Stimulated activated CD4-positive, alpha-beta T cell treated with anti-CD3 and anti-CD28 coated beads, Interleukin-4, amount 100 ng/mL, for 48 hours (primary cell): ENCODE results near the gene SLC22A1.
"Not testable (repeated sequence)": the region's sequence is repeated elsewhere in the genome, so short reads cannot be mapped to it uniquely, and the experiment has no call there.

Experiments used
- DNase-seq, 2 donors: peaks; one replicate each; pipeline ENCODE4 v3.0.0-alpha.2; 2020; ENCODE audit warnings: low read depth in 2 of 2

The SLC22A1 gene

GRCh38 chr6:160121558-160121957 is at the start of gene SLC22A1:
TSS of gene SLC22A1 (plus strand) at chr6:160121815. CDS start at chr6:160121936, 121 bp downstream.
- DNase-seq, result no peak

DNA sequence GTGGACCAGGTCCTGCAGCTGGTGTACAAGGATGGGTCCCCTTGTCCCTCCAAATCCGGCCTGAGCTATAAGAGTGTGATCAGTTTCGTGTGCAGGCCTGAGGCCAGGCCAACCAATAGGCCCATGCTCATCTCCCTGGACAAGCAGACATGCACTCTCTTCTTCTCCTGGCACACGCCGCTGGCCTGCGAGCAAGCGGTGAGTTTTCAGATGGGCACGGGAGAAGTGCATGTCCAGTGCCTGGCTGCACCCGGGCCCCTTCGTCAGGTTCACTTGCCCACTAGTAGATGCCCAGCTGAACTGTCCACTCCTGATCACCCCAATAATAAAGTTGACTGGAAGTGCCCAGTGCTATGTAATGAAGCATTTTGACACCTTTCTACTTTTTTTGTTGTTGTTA is 48.3 kb upstream of the SLC22A1 start:
- no peak for DNase-seq

- no peak for DNase-seq
Observed at GRCh38 chr6:160076009-160076408, 45.6 kb upstream of the SLC22A1 start.

DNA sequence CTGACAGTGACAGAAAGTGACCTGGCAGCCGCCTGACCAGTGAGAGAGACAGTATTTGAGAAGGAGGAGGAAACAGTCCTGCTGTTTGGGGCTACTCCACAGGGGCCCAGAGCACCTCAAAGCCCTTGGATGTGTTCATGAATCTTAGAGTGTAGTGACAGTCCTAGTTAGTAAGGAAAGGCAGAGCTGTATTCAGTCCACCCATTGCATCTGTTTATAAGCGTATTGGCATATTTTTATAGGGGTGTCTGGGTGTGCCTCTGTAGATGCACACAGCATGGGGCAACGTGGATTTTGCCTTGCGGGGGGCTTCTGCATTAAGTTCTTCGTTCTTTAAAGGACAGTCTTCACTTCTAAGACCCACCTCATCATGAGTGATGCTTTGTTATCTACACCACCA is 44.6 kb upstream of the SLC22A1 start:
- no peak for DNase-seq

GRCh38 chr6:160077526-160077925 is 44.1 kb upstream of the SLC22A1 start:
- DNase-seq, result no peak

DNA sequence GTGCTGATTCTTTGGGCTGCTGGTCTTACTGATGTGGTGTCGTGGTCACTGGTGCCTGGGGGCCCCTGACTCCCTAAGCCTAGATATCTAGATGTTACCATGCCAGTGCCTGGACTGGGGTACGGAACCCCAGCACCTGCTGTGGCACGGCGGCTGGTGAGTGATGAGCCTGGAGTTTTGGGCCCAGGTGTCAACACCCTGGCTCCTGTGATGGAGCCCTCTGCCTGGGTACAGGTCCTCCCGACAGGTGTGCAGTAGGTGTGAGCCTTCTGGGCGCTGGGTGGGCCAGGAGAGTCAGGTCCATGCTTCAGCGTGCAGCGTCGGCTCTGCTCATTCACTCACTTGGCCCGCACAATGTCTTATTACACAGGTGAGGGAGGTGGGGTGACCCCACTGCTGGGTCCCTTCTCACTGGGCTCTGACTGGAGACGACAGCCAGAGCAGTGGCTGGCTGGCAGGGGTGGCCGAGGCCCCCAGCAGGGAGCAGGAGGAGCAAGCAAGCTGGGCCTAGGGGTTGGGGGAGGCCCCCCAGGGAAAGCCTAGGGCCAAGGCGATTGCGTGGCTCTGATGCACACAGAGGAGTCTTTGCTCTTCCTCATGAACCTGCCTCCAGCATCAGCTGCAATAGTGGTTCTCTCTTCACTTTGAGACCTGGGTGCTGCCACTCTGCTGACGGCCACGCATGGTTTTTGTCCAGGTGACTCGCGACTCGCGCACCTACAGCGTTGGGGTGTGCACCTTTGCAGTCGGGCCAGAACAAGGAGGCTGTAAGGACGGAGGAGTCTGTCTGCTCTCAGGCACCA is 42.5 kb upstream of the SLC22A1 start:
- DNase-seq, result no peak

- no peak for DNase-seq
Observed at GRCh38 chr6:160079686-160080043, 42.0 kb upstream of the SLC22A1 start.

GRCh38 chr6:160080097-160080496 is 41.5 kb upstream of the SLC22A1 start:
- DNase-seq, result no peak

GRCh38 chr6:160081398-160081797 is 40.2 kb upstream of the SLC22A1 start:
- DNase-seq, result no peak

DNA sequence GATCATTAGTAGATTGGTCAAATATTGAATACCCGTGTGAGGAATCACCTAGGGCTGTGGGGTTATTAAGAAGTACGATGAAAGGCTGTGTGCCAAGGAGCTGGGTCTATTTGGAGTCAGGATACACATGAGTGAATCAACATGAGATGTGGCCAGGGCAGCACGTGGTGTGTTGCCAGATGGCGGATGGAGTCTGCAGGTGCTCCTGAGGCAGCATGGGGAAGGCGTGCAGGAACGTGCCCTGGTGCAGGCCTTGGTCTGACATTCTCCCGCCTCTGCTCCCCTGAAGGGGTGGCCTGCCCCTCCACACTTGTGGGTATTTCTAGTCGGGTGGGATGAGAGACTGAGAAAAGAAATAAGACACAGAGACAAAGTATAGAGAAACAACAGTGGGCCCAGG is 39.0 kb upstream of the SLC22A1 start:
- no peak for DNase-seq

DNA sequence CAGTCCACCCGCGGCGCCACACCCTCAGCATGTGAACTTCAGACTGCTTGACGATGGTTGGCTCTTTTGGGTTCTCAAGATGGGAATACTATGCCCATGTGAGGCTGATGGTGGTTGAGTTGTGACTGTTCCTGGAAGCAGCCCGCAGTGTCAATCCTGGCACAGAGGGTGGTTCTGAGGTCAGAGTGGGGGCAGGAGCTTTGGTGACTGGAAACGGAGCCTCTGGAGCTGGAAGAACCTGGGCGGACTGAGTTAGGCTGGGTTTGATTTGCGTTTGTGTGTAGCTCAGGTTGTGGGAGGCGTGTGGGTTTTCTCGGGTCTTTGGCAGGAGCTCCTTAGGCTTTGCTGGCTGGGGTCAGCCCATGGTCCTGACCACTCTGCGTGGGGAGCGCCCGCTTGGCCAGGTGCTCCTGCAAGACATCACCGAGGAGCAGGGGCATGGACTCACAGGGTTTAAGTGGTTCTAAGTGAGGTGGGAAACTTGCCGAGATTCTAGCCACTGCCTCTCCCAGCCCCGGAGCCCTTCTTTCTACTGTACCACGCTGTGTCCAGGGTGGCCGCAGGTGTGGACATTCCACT is 37.3 kb upstream of the SLC22A1 start:
- no peak for DNase-seq

DNA sequence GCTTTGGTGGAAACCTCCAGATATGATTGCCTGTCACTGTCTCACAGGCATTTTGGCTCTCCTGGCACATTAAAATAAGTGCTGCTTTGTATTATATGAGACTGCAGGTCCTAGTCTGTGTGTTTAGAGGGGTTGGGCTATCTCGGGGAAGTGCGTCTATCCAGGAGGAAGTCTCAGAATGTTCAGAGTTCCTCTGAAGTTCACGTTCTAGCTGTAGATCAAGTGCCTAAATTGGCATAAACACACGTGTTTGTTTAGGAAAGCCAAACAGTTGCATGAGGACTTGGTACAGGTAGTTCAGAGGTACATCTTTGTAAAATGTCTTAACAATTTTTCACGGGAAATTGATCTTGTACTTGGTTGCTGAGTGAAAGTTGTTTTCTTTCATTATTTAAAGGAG is 36.4 kb upstream of the SLC22A1 start:
- DNase-seq, result no peak

DNA sequence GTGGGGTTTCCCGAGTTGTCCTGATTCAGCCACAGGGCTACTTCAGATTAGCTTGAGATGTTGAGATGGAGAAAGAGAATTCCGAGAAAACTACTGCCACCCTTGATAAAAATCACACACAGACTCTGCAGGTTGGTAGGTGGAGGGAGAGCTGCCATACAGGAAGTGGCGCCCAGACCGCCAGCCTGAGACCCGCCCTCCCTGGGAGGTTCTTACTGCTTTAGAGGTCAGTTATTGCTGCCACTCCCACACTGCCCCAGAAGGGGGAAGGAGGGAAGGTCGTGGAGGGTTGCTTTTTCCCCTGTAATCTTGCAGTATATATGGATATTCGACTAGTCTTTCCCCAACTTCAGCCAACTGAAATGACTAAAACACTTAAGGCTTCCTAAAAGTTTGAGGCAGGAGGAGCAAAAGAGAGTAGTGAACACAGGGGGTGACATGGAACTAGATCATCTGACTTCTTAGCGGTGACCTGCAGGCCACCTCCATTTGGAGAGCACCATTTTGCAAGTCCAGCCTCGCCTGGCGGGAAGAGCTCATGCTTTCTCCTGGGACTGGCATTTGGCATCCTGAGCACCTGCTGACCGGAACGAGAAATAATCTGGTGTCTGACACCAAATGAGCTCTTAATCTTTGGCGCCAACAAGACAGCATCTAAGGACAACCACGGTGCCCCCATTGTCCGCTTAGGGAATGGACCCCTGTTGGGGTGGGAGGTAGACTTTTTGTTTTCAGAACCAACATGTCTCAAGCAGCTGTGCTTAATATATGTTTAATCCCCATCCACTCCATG is 35.7 kb upstream of the SLC22A1 start:
- DNase-seq, result no peak

DNA sequence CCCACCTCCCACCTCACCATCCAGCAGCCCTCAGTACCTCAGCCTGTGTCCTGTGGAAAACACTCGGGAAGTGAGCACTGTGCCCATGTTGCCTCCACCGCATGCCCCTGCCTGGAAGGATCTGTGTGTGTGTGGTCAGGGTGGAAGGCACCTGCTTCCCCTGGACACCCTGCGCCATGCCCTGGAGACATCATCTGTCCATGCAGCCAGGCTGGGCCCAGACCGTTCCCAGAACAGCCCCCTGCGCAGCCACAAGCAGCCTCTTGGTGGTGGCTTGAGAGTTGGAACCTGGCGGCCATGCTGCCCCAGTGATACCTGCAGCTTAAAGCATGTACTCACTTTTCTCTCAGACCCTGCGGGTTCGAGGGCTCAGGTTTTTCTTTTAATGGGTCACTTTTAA is 34.9 kb upstream of the SLC22A1 start:
- DNase-seq, result no peak

- no peak for DNase-seq
Observed at GRCh38 chr6:160088069-160088783, 33.4 kb upstream of the SLC22A1 start.

DNA sequence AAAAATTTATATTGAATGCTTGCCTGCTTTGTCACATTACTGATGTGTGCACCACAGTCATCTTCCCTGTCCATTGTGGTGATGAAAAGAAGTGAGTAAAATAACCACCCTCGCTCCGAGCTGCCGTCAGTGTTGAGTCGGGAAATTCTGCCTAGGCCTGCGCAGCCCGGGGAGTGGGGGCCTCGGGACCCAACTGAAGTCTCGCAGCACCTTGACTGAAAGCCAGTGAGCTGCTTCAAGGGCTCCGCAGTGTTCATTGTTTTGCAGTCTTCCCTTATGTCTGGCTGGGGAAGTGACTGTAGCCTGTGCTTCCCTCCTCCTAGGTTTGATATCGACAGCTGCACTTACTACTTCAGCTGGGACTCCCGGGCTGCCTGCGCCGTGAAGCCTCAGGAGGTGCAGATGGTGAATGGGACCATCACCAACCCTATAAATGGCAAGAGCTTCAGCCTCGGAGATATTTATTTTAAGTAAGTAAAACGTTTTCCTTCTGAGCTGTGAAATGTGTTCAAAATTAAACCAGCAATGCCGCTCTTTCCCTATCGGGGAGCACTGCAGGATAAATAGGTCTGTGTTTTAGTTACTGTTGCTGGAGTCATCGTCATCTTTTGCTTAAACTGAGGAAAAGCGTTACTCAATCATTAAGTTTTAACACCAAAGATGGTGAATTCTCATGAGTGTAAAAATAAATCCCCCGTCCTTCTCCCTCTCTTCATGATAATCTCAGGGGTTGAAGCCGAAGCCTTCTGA is 32.7 kb upstream of the SLC22A1 start:
- DNase-seq, result no peak

DNA sequence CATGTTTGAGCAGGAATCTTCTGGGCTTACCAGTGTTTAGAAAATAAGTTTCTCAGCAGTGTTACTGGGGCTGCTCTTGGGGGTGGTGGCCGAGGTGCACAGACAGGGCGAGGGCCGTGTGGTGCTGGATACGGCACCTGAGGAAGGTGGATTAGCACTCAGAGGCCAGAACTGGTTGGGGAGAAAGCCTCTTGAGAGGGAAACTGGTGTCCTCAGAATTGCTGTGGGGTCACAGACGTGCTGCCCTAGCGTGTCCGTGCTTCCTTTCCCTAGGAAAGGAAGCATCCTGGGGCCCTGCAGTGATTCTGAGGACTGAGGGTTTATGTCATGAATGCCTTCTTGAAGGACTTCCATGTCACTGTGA is 32.1 kb upstream of the SLC22A1 start:
- DNase-seq, result no peak

DNA sequence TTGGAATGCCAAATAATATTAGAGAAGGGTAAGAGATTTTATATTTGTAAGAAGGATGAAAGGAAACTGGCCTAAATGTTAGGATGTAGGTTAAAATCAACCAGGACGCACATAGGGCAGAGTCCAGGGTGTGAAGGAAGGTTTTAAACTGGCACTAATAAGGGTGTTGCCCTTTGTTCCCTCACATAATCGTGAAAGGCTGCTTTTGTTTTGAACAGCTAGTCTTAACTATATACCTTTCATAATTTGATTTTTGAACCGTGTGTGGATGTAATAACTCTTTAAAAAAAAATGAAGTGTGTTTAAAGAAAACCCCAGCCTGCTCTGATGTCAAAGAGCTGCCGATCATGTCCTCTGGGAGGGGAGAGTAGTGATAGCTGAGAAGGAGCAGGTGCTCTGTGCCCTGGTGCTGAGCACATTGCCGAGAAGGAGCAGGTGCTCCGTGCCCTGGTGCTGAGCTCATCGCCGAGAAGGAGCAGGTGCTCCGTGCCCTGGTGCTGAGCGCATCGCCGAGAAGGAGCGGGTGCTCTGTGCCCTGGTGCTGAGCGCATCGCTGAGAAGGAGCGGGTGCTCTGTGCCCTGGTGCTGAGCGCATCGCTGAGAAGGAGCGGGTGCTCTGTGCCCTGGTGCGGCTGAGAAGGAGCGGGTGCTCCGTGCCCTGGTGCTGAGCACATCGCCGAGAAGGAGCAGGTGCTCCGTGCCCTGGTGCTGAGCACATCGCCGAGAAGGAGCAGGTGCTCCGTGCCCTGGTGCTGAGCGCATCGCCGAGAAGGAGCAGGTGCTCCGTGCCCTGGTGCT is 31.0 kb upstream of the SLC22A1 start:
- not testable (repeated sequence) for DNase-seq

DNA sequence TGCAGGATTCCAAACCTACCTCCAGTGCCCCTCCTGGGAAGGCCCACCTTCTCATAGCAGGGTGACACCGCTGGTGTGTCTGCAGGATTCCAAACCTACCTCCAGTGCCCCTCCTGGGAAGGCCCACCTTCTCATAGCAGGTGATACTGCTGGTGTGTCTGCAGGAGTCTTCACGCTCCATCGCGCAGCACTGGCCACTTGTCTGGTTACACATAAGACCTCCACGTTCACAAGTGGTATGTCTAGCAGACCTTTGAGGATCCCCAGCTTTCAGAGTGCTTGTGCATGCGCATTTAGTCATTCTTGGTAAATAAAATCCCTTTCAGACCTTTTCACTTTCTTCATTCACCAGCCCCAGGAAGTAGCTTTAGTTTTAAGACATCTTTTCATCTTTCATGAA is 29.4 kb upstream of the SLC22A1 start:
- DNase-seq, result not testable (repeated sequence)

DNA sequence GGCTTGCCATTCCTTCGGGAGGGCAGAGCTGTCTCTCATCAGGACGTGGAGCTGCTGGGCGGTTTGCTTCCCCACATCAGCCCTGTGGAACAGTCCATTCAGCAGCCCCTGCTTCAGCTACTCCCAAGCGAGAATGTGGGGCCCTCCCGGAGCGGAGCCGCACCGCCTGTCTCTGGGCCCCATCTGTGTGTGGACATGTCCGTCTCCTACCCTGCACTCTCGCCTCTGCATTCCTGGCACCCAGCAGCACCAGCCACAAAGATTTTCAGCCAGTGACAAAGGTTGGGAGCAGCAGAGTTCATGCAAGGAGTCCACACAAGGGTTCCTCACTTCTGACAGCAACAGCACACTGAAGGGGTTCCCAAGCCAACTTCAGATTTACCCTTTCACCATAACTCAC is 29.0 kb upstream of the SLC22A1 start:
- no peak for DNase-seq

DNA sequence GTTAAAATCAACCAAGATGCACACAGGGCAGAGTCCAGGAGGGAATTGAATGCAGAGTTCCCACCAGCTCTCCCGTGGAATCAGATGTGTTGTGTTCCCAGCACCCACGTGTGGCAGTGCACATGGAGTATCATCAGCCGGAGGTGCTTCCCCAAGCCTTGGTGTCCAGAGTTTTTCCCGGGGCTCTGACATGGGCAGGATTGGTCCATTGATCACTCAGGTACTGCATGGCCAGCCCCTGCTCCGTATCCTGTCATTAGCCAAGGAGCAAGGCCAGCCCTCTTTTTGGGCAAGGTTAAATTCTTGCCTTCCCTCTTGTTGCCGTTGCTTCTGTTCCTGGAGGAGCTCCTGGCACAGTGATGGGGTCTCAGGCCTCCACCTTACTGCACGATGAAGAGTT is 28.6 kb upstream of the SLC22A1 start:
- no peak for DNase-seq
